BE2C (cell line): ENCODE results near the gene SGPP1.
"Not testable (repeated sequence)": the region's sequence is repeated elsewhere in the genome, so short reads cannot be mapped to it uniquely, and the experiment has no call there.

Source experiments
- DNase-seq: peaks from one replicate; pipeline ENCODE4 v3.0.0-alpha.2; 2020
- H3K27me3 ChIP-seq: fragments of 250-450 bp; sonication (Bioruptor Pico); 2 replicates; pipeline ENCODE4 v1.5.1; 2020; ENCODE audit warnings: mild to moderate bottlenecking
- H3K36me3 ChIP-seq: fragments of 250-450 bp; sonication (Bioruptor Pico); 2 replicates; pipeline ENCODE4 v1.5.1; 2020; ENCODE audit warnings: mild to moderate bottlenecking
- H3K4me1 ChIP-seq: fragments of 250-450 bp; sonication (Bioruptor Pico); 2 replicates; pipeline ENCODE4 v1.5.1; 2020
- H3K4me3 ChIP-seq: 2 replicates; pipeline ENCODE4 v1.5.1; 2011; ENCODE audit warnings: low read depth, low read length
- H3K9me3 ChIP-seq: fragments of 250-450 bp; sonication (Bioruptor Pico); 2 replicates; pipeline ENCODE4 v1.5.1; 2020
- TF ChIP-seq, protein P1 (sequence below): IDR thresholded peaks from 2 replicates; pipeline ENCODE4 v1.5.1; 2012; ENCODE audit warnings: mild to moderate bottlenecking, low read depth, low read length

SGPP1 gene

GRCh38 chr14:63642229-63642611 lies 85.6 kb downstream of the SGPP1 start:
- TF ChIP-seq, protein P1, sequence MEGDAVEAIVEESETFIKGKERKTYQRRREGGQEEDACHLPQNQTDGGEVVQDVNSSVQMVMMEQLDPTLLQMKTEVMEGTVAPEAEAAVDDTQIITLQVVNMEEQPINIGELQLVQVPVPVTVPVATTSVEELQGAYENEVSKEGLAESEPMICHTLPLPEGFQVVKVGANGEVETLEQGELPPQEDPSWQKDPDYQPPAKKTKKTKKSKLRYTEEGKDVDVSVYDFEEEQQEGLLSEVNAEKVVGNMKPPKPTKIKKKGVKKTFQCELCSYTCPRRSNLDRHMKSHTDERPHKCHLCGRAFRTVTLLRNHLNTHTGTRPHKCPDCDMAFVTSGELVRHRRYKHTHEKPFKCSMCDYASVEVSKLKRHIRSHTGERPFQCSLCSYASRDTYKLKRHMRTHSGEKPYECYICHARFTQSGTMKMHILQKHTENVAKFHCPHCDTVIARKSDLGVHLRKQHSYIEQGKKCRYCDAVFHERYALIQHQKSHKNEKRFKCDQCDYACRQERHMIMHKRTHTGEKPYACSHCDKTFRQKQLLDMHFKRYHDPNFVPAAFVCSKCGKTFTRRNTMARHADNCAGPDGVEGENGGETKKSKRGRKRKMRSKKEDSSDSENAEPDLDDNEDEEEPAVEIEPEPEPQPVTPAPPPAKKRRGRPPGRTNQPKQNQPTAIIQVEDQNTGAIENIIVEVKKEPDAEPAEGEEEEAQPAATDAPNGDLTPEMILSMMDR, result no peak
- Histone ChIP-seq H3K36me3 (0 out of 2 replicates have a peak, but pooled peaks cover 4% of the 10 kb centered on the region), H3K4me3 (peak overlapping the region; percentile 81), H3K4me1 (no peaks in the 10 kb centered on the region), H3K9me3 (no peaks in the 10 kb centered on the region), H3K27me3 (no peaks in the 10 kb centered on the region)
- peak; percentile 81 for DNase-seq

- Histone ChIP-seq H3K4me1 (no peaks in the 10 kb centered on the region), H3K4me3 (peak within 1 kb of the TSS; percentile 81), H3K36me3 (0 out of 2 replicates have a peak, but pooled peaks cover 4% of the 10 kb centered on the region), H3K9me3 (no peaks in the 10 kb centered on the region), H3K27me3 (no peaks in the 10 kb centered on the region)
- DNase-seq, result peak; percentile 97
- TF ChIP-seq, protein P1, result peak; percentile 83
Observed at GRCh38 chr14:63641473-63642228, 86.2 kb downstream of the SGPP1 start, which contains the start of gene WDR89. Gene WDR89, minus strand, starts transcription at chr14:63641871. Its CDS starts 41,929 bp downstream, at chr14:63599942.

- TF ChIP-seq, protein P1, result no peak
- Histone ChIP-seq H3K4me1 (no peaks in the 10 kb centered on the region), H3K27me3 (no peaks in the 10 kb centered on the region), H3K36me3 (0 out of 2 replicates have a peak, but pooled peaks cover 4% of the 10 kb centered on the region), H3K4me3 (no peak overlapping the region), H3K9me3 (no peaks in the 10 kb centered on the region)
- DNase-seq, result no peak
Observed at GRCh38 chr14:63638493-63638892, 89.4 kb downstream of the SGPP1 start.

GRCh38 chr14:63636094-63636635 lies 91.7 kb downstream of the SGPP1 start:
- not testable (repeated sequence) for H3K4me1 ChIP-seq, H3K4me3 ChIP-seq, H3K9me3 ChIP-seq, H3K27me3 ChIP-seq, H3K36me3 ChIP-seq, DNase-seq
